Measurements from ENCODE around the gene FOXP4.

The FOXP4 gene

GRCh38 chr6:41546866-41547798 lies 951 bp downstream of the FOXP4 start:
- no peak for DNase-seq (ENCODE audit: low read depth in 2 of 2)

- no peak for DNase-seq (ENCODE audit: low read depth in 2 of 2)
Observed at GRCh38 chr6:41547799-41548097, 1.6 kb downstream of the FOXP4 start.

- no peak for DNase-seq (ENCODE audit: low read depth in 2 of 2)
Observed at GRCh38 chr6:41548098-41548840, 2.1 kb downstream of the FOXP4 start.

GRCh38 chr6:41548841-41549642 lies 2.9 kb downstream of the FOXP4 start:
- no peak for DNase-seq (ENCODE audit: low read depth in 2 of 2)

GRCh38 chr6:41549673-41550072 lies 3.5 kb downstream of the FOXP4 start:
- DNase-seq (ENCODE audit: low read depth in 2 of 2), result no peak

GRCh38 chr6:41551086-41551700 lies 5.0 kb downstream of the FOXP4 start:
- no peak for DNase-seq (ENCODE audit: low read depth in 2 of 2)

GRCh38 chr6:41551857-41552256 lies 5.7 kb downstream of the FOXP4 start:
- no peak for DNase-seq (ENCODE audit: low read depth in 2 of 2)

GRCh38 chr6:41552723-41553122 lies 6.5 kb downstream of the FOXP4 start:
- no peak for DNase-seq (ENCODE audit: low read depth in 2 of 2)

GRCh38 chr6:41553405-41553999 lies 7.3 kb downstream of the FOXP4 start:
- no peak for DNase-seq (ENCODE audit: low read depth in 2 of 2)

- no peak for DNase-seq (ENCODE audit: low read depth in 2 of 2)
Observed at GRCh38 chr6:41555326-41556300, 9.4 kb downstream of the FOXP4 start.

- DNase-seq (ENCODE audit: low read depth in 2 of 2), result no peak
Observed at GRCh38 chr6:41557335-41557734, 11.2 kb downstream of the FOXP4 start.

GRCh38 chr6:41558033-41558807 lies 12.0 kb downstream of the FOXP4 start:
- DNase-seq (ENCODE audit: low read depth in 2 of 2), result no peak

GRCh38 chr6:41559655-41560427 lies 13.7 kb downstream of the FOXP4 start:
- DNase-seq (ENCODE audit: low read depth in 2 of 2), result no peak

- DNase-seq (ENCODE audit: low read depth in 2 of 2), result no peak
Observed at GRCh38 chr6:41560431-41561192, 14.4 kb downstream of the FOXP4 start.

GRCh38 chr6:41561416-41561815 lies 15.2 kb downstream of the FOXP4 start:
- DNase-seq (ENCODE audit: low read depth in 2 of 2), result no peak

GRCh38 chr6:41561931-41562911 lies 16.0 kb downstream of the FOXP4 start:
- DNase-seq (ENCODE audit: low read depth in 2 of 2), result no peak

All from fibroblast of skin of left quadriceps (primary cell).